ENCODE measurements around the gene BTBD9.
A peak's percentile ranks its signal among the peaks of the same experiment; 100 is the strongest.
"Not testable (repeated sequence)": the region's sequence is repeated elsewhere in the genome, so short reads cannot be mapped to it uniquely, and the experiment has no call there.

Gene BTBD9

GRCh38 chr6:38349221-38349620 lies 290.5 kb downstream of the BTBD9 start:
- no peak overlapping the region for H3K4me3 ChIP-seq (ENCODE audit: low read depth, low read length)
- no peak for DNase-seq (ENCODE audit: low read depth, low spot score)
- ChIA-PET CTCF (no interaction called here), POLR2A (no interaction called here)
- TF ChIP-seq, protein P1, sequence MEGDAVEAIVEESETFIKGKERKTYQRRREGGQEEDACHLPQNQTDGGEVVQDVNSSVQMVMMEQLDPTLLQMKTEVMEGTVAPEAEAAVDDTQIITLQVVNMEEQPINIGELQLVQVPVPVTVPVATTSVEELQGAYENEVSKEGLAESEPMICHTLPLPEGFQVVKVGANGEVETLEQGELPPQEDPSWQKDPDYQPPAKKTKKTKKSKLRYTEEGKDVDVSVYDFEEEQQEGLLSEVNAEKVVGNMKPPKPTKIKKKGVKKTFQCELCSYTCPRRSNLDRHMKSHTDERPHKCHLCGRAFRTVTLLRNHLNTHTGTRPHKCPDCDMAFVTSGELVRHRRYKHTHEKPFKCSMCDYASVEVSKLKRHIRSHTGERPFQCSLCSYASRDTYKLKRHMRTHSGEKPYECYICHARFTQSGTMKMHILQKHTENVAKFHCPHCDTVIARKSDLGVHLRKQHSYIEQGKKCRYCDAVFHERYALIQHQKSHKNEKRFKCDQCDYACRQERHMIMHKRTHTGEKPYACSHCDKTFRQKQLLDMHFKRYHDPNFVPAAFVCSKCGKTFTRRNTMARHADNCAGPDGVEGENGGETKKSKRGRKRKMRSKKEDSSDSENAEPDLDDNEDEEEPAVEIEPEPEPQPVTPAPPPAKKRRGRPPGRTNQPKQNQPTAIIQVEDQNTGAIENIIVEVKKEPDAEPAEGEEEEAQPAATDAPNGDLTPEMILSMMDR (IDR thresholded peaks at IDR 0.05; ENCODE audit: insufficient read depth, low read length, missing control alignments) = no peak

- TF ChIP-seq, protein P1 (IDR thresholded peaks at IDR 0.05; ENCODE audit: insufficient read depth, low read length, missing control alignments) = no peak
- no peak for DNase-seq (ENCODE audit: low read depth, low spot score)
- ChIA-PET POLR2A (no interaction called here), CTCF (no interaction called here)
- H3K4me3 ChIP-seq (ENCODE audit: low read depth, low read length) = no peak overlapping the region
Observed at GRCh38 chr6:38348371-38348770, 291.4 kb downstream of the BTBD9 start.

DNA sequence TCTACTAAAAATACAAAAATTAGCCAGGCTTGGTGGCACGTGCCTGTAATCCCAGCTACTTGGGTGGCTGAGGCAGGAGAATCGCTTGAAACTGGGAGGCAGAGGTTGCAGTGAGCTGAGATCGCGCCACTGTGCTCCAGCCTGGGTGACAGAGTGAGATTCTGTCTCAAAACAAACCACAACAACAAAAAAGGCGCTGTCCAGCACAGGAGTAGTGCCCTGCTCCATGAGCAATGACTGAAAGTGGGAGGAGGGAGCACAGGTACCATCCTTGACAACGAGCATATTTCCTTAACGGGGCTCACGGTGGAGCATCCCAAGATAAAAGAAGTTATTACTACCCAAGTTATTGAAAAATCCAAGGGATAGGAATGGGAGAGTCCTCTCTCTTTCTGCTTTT lies 291.9 kb downstream of the BTBD9 start:
- H3K4me3 ChIP-seq (ENCODE audit: low read depth, low read length); DNase-seq (ENCODE audit: low read depth, low spot score); POLR2A ChIA-PET; CTCF ChIA-PET: not testable (repeated sequence)

DNA sequence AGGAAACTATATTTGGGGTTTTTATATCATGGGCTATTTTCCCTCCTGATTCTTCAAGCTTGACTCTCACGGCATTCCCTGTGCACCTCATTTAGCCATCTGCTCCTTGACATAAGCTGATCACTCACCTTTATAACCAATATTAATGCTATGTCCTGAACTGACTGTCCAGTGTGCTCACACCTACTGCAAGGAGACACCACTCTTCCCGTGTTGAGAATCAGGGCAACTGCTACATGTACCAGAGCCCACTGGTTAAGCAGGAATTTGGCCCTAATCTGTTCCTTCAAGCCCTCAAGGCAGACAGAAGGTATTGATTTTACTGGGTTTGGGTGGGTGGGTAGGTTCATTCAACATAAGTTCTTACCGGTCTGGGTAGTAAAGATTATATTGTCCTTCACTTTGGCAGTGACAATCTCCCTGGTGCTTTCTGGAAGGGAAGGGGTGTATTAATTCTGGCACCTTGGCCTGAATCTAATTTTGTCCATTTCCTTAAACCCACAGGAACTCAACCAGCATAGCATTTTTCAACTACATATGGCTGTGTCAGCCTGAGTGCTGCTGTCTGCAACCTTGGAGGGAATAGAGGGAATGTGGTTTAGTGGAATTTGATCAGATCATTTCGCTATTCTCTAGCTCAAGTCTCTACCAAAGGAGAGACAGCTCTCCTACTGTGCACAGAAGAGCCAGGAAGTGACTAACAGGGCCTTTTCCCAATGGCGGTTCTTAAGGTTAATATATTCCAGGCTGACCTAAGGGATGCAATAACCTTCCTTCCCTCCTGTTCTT lies 293.2 kb downstream of the BTBD9 start:
- H3K4me3 ChIP-seq (ENCODE audit: low read depth, low read length) = no peak overlapping the region
- DNase-seq (ENCODE audit: low read depth, low spot score) = peak; percentile 91
- ChIA-PET POLR2A (no interaction called here), CTCF (interaction anchor here (1.0 kb wide), 1 partner anchor 9 kb away, joined by 4 read pairs; no protein-coding TSS in a partner anchor)
- TF ChIP-seq, protein P1 (IDR thresholded peaks at IDR 0.05; ENCODE audit: insufficient read depth, low read length, missing control alignments) = no peak

GRCh38 chr6:38345586-38345985 lies 294.1 kb downstream of the BTBD9 start:
- TF ChIP-seq, protein P1 (IDR thresholded peaks at IDR 0.05; ENCODE audit: insufficient read depth, low read length, missing control alignments) = no peak
- no peak for DNase-seq (ENCODE audit: low read depth, low spot score)
- ChIA-PET CTCF (interaction anchor here (1.0 kb wide), 2 partner anchors 9 kb away, joined by 4 read pairs; no protein-coding TSS in a partner anchor), POLR2A (no interaction called here)
- H3K4me3 ChIP-seq (ENCODE audit: low read depth, low read length) = no peak overlapping the region

DNA sequence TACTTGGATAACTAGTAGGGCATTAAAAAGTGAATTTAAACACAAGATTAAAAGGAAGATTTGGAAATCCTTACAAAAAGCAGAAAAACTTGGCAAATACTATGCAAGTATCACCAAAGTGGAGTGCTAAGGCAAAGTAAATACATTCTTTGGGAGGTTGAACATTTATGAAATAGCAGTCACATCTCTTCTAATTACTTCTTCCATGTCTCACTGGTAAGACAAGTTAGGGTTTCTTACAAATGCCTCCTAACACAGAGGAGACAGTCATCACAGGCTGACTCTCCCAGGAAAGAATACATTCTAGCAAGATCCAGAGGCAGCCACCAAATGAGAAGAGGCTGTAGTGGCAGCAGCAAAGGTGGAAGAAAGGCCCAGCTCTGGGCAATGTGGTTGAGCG lies 298.2 kb downstream of the BTBD9 start:
- POLR2A ChIA-PET = no interaction called here
- CTCF ChIA-PET = no interaction called here

More for the DNA sequence above, 298.2 kb downstream of the BTBD9 start:
- TF ChIP-seq, protein P1 (IDR thresholded peaks at IDR 0.05; ENCODE audit: insufficient read depth, low read length, missing control alignments) = no peak
- no peak overlapping the region for H3K4me3 ChIP-seq (ENCODE audit: low read depth, low read length)
- no peak for DNase-seq (ENCODE audit: low read depth, low spot score)

Data from AG04449 (cell line).